ENCODE results near the gene NGEF.

DNA sequence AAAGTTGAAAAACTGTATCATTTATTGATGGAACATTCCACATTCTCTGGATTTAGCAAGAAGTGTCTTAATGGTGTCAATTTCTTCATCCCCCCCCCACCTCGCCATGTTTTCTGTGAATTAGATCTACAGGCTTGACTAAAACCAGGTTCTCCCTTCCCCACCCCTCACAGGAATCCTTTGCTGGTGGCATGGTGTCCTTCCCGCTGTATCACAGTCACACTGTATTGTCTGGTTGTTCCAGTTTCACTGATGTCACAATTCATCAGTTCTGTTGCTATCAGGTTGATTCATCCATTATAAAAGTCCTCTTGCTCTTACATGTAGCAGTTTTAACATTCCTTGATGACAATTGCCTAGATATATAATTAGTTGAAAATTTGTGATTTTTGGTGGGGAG is 149.1 kb downstream of the NGEF start:
- no peak for TF ChIP-seq ASH2L (IDR thresholded peaks at IDR 0.05; ENCODE audit: borderline replicate concordance, low read depth)
- TF ChIP-seq ZBTB40 (IDR thresholded peaks at IDR 0.05; ENCODE audit: borderline replicate concordance) = no peak
- TF ChIP-seq TCF7 (IDR thresholded peaks at IDR 0.05; ENCODE audit: borderline replicate concordance) = no peak
- no peak for TF ChIP-seq NR2C2 (IDR thresholded peaks at IDR 0.05; ENCODE audit: borderline replicate concordance, control insufficient read depth, insufficient read length, low read depth)
- no peak for TF ChIP-seq POLR2A (IDR thresholded peaks at IDR 0.05; ENCODE audit: low read depth, low read length)
- TF ChIP-seq CTCF (IDR thresholded peaks at IDR 0.05 in 2 of 3, conservative IDR thresholded peaks at IDR 0.05 in 1 of 3; ENCODE audit: control insufficient read depth in 2 of 3, extremely low read depth in 1 of 3, insufficient read depth in 1 of 3, low read depth in 3 of 3, low read length in 3 of 3) = no peak
- TF ChIP-seq PBX3 (IDR thresholded peaks at IDR 0.05; ENCODE audit: insufficient replicate concordance, low read depth, low read length) = no peak
- TF ChIP-seq NR2C1 (IDR thresholded peaks at IDR 0.05) = no peak
- TF ChIP-seq, protein P1, sequence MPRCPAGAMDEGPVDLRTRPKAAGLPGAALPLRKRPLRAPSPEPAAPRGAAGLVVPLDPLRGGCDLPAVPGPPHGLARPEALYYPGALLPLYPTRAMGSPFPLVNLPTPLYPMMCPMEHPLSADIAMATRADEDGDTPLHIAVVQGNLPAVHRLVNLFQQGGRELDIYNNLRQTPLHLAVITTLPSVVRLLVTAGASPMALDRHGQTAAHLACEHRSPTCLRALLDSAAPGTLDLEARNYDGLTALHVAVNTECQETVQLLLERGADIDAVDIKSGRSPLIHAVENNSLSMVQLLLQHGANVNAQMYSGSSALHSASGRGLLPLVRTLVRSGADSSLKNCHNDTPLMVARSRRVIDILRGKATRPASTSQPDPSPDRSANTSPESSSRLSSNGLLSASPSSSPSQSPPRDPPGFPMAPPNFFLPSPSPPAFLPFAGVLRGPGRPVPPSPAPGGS (IDR thresholded peaks at IDR 0.05; ENCODE audit: borderline replicate concordance, insufficient read depth, low read depth, low read length, poor library complexity, severe bottlenecking) = no peak
- no peak for TF ChIP-seq NFIC (IDR thresholded peaks at IDR 0.05; ENCODE audit: low read depth, low read length)
